Colonic mucosa (tissue), 4 donors: ENCODE data around the gene CLCN4. TPM values are rescaled to one million over a fixed set of nuclear protein-coding genes. Genes with fewer than 3 reads are reported as not detected.

Experiments
- DNase-seq: peaks from one replicate; pipeline ENCODE4 v3.0.0-alpha.2; 2020
- H3K27ac ChIP-seq: fragments of 200-600 bp; one replicate; pipeline ENCODE4 v1.8.0; 2021
- H3K27me3 ChIP-seq: fragments of 200-600 bp; one replicate; pipeline ENCODE4 v1.8.0; 2021
- H3K36me3 ChIP-seq: fragments of 200-600 bp; one replicate; pipeline ENCODE4 v1.8.0; 2021
- H3K4me1 ChIP-seq: fragments of 200-600 bp; one replicate; pipeline ENCODE4 v1.8.0; 2021; ENCODE audit warnings: mild to moderate bottlenecking
- H3K4me3 ChIP-seq: fragments of 200-600 bp; one replicate; pipeline ENCODE4 v1.8.0; 2021
- H3K9ac ChIP-seq, 2 donors: one replicate each; pipeline ENCODE4 v1.7.0; 2013; ENCODE audit warnings: control low read depth in 2 of 2, low read depth in 2 of 2, low read length in 2 of 2
- H3K9me3 ChIP-seq: fragments of 200-600 bp; one replicate; pipeline ENCODE4 v1.8.0; 2021
- intact Hi-C: fragments of 100-400 bp; cut with DNase I; formaldehyde crosslinking; loops from one replicate; pipeline ENCODE4 v1.14.1; 2022
- total RNA-seq, 2 donors: library from RNA; stranded (reverse); fragmentation: NEBNext Ultra II Directional in 1 of 2; extraction: Animal tissue kit (Norgen Biotek cat#: 25700) in 1 of 2; gene quantifications; one replicate each; pipeline ENCODE4 v1.2.1, GENCODE V29; 2021
- TF ChIP-seq, protein P1 (sequence below): fragments of 200-600 bp; IDR thresholded peaks from one replicate; pipeline ENCODE4 v1.8.0; 2022; ENCODE audit warnings: antibody characterized with exemption, mild to moderate bottlenecking
- donor health status: healthy.
- donor health status: DM: no; HTN: no; CAD: no.
- donor health status: DM: no; HTN: no; CAD: no.

The CLCN4 gene
- total RNA-seq, 2 donors from 2014 or later = 0.62 to 1.2 TPM

DNA sequence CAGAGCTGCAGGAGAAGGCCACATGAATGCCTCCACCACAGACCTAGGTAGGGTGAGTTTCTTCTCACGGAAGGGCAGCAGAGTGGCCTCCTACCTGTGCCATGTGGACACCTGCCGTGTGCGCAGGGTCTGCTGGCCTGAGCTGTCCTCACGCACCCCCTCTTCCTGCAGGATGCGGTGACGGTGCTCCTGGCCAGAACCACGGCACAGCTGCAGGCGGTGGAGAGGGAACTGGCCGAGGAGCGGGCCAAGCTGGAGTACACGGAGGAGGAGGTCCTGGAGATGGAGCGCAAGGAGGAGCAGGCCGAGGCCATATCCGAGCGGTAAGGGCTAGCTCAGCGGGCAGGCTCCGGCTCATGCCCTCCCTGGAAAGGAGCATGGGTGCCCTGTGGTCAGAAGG is 28.4 kb upstream of the CLCN4 start:
- intact Hi-C loops = no loop called here

DNA sequence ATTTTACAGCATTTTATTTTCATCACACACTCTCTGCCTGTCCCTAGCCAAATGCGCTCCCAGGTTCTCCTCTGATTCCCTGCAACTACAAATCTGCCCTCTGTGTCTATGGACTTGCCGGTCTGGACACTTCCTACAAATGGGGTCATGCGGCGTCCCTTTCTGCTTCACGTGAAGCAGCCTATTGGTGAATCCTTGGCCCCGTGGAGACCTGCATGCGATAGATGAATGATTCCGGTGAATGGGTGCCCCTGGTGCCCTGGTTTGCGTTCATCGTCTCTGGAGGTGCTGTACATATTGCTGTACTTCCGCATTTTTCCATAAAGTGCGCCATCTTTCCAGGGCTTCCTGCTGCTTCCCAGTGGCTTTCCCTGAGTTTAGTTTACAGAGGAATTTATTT is 27.5 kb upstream of the CLCN4 start:
- Histone ChIP-seq H3K4me1 (no peaks in the 10 kb centered on the region), H3K27ac (no peak overlapping the region), H3K9me3 (no peaks in the 10 kb centered on the region), H3K27me3 (no peaks in the 10 kb centered on the region), H3K4me3 (no peak overlapping the region), H3K36me3 (no peaks in the 10 kb centered on the region), H3K9ac (no peak overlapping the region)
- intact Hi-C loops = no loop called here
- DNase-seq = no peak
- TF ChIP-seq, protein P1, sequence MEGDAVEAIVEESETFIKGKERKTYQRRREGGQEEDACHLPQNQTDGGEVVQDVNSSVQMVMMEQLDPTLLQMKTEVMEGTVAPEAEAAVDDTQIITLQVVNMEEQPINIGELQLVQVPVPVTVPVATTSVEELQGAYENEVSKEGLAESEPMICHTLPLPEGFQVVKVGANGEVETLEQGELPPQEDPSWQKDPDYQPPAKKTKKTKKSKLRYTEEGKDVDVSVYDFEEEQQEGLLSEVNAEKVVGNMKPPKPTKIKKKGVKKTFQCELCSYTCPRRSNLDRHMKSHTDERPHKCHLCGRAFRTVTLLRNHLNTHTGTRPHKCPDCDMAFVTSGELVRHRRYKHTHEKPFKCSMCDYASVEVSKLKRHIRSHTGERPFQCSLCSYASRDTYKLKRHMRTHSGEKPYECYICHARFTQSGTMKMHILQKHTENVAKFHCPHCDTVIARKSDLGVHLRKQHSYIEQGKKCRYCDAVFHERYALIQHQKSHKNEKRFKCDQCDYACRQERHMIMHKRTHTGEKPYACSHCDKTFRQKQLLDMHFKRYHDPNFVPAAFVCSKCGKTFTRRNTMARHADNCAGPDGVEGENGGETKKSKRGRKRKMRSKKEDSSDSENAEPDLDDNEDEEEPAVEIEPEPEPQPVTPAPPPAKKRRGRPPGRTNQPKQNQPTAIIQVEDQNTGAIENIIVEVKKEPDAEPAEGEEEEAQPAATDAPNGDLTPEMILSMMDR = no peak

More for the DNA sequence above, 28.4 kb upstream of the CLCN4 start:
- DNase-seq = no peak
- no peaks in the 10 kb centered on the region for H3K9me3 ChIP-seq
- no peaks in the 10 kb centered on the region for H3K36me3 ChIP-seq
- H3K9ac ChIP-seq = no peak overlapping the region
- no peak overlapping the region for H3K27ac ChIP-seq
- no peaks in the 10 kb centered on the region for H3K4me1 ChIP-seq
- H3K27me3 ChIP-seq = no peaks in the 10 kb centered on the region
- H3K4me3 ChIP-seq = no peak overlapping the region
- TF ChIP-seq, protein P1 = no peak

DNA sequence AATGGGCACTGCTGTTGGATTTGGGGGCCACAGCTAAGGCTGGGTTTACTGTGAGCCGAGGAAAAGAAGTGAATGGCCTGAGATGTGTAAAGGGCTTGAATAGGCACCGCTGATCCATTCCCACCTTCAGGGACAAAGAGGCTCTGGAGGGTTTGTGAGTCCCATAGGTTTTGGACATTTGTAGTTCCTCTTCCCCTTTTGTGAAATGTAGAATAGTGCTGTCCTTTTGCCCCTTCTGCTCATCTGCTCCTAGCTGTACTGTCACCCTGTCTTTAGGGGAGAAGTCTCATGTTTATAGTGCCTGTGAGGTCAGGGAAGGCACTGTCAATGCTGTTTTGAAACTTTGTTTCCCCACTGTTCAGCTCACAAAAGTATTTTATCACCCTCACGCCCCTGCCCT is 26.4 kb upstream of the CLCN4 start:
- H3K27ac ChIP-seq = no peak overlapping the region
- TF ChIP-seq, protein P1 = no peak
- H3K9ac ChIP-seq = no peak overlapping the region
- H3K4me1 ChIP-seq = no peaks in the 10 kb centered on the region
- intact Hi-C loops = no loop called here
- DNase-seq = no peak
- H3K9me3 ChIP-seq = no peaks in the 10 kb centered on the region
- no peaks in the 10 kb centered on the region for H3K36me3 ChIP-seq
- no peak overlapping the region for H3K4me3 ChIP-seq
- no peaks in the 10 kb centered on the region for H3K27me3 ChIP-seq

DNA sequence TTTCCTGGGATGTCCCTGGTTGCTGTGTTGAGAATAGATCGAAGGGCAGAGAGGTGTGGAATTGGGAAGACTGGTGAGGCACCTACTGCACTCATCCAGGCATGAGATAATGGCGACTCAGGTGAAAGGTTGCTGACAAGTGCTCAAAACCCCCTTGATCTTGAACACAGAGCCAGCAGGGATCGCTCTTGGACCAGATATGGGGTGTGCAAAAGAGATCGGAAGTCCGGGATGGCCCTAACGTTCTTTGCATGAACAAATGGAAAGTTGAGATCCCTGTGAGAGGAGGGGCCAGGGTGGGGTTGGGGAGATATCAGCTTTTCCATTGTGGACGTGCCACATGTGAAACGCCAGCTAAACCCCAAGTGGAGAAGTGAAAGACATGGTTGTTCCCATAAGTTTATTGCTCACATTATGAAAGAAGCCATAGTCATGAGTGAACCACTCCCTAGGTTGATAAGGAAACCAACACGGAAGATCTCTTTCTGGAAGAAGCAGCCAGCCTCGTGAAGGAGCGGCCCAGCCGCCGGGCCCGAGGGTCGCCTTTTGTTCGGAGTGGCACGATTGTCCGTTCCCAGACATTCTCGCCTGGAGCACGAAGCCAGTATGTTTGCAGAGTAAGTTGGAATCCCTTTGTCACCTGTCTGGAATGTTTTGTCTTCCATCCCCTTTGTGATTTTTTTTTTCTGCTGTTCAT is 22.6 kb upstream of the CLCN4 start:
- no peak for DNase-seq
- intact Hi-C loops = no loop called here

DNA sequence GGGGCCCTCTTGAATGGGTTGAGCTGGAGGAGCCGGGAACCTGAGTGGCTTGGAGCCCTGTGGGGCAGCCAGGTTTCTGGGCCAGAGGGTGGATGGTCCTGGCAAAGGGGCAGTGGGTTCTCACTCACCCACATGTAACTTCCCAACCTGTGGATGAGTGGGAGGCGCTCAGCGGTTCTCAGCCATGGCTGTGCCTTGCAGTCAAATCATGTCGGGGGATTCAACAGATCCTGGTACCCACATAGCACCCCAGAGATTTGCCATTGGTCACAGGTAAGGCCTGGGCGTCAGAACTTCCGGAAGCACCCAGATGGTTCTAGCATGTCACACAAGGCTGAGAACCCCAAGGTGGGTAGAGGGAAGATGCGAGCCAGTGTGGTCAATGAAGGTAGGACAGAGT is 21.9 kb upstream of the CLCN4 start:
- no peaks in the 10 kb centered on the region for H3K36me3 ChIP-seq

More for the DNA sequence above, 22.6 kb upstream of the CLCN4 start:
- Histone ChIP-seq H3K4me3 (no peak overlapping the region), H3K36me3 (no peaks in the 10 kb centered on the region), H3K27me3 (no peaks in the 10 kb centered on the region), H3K27ac (no peak overlapping the region), H3K9ac (no peak overlapping the region), H3K4me1 (no peaks in the 10 kb centered on the region), H3K9me3 (no peaks in the 10 kb centered on the region)
- TF ChIP-seq, protein P1 = no peak

More for the DNA sequence above, 21.9 kb upstream of the CLCN4 start:
- no peak overlapping the region for H3K27ac ChIP-seq
- no peak for DNase-seq
- intact Hi-C loops = no loop called here
- TF ChIP-seq, protein P1 = no peak
- no peaks in the 10 kb centered on the region for H3K9me3 ChIP-seq
- H3K9ac ChIP-seq = no peak overlapping the region
- H3K27me3 ChIP-seq = no peaks in the 10 kb centered on the region
- no peak overlapping the region for H3K4me3 ChIP-seq
- H3K4me1 ChIP-seq = no peaks in the 10 kb centered on the region
